Islet precursor cell (in vitro differentiated cells): ENCODE measurements around the gene S100A2.
"Not testable (repeated sequence)": the region's sequence is repeated elsewhere in the genome, so short reads cannot be mapped to it uniquely, and the experiment has no call there.

Experiments used
- DNase-seq: peaks from one replicate; pipeline ENCODE4 v3.0.0-alpha.2; 2018

Gene S100A2

GRCh38 chr1:153588033-153588432 is 22.4 kb upstream of the S100A2 start:
- DNase-seq, result not testable (repeated sequence)

GRCh38 chr1:153587314-153587713 is 21.7 kb upstream of the S100A2 start:
- peak; percentile 64 for DNase-seq

GRCh38 chr1:153586347-153586746 is 20.7 kb upstream of the S100A2 start:
- no peak for DNase-seq

GRCh38 chr1:153585006-153585405 is 19.4 kb upstream of the S100A2 start:
- DNase-seq, result no peak

- no peak for DNase-seq
These were observed 18.3 kb upstream of the S100A2 start for GRCh38 chr1:153583976-153584375.

GRCh38 chr1:153583514-153583913 is 17.9 kb upstream of the S100A2 start:
- DNase-seq, result not testable (repeated sequence)

GRCh38 chr1:153582836-153583235 is 17.2 kb upstream of the S100A2 start:
- DNase-seq, result not testable (repeated sequence)

- DNase-seq, result peak; percentile 66
These were observed 13.3 kb upstream of the S100A2 start for GRCh38 chr1:153578936-153579335.

GRCh38 chr1:153578490-153578889 is 12.8 kb upstream of the S100A2 start:
- no peak for DNase-seq

GRCh38 chr1:153577624-153578051 is 12.0 kb upstream of the S100A2 start:
- DNase-seq, result no peak

GRCh38 chr1:153577138-153577537 is 11.5 kb upstream of the S100A2 start:
- no peak for DNase-seq

GRCh38 chr1:153575497-153575896 is 9.9 kb upstream of the S100A2 start:
- not testable (repeated sequence) for DNase-seq

- not testable (repeated sequence) for DNase-seq
These were observed 9.4 kb upstream of the S100A2 start for GRCh38 chr1:153575081-153575491.

- no peak for DNase-seq
These were observed 7.7 kb upstream of the S100A2 start for GRCh38 chr1:153573351-153573750.

GRCh38 chr1:153572569-153573015 is 6.9 kb upstream of the S100A2 start:
- DNase-seq, result peak; percentile 85

GRCh38 chr1:153571706-153572105 is 6.1 kb upstream of the S100A2 start:
- DNase-seq, result no peak

GRCh38 chr1:153570874-153571273 is 5.2 kb upstream of the S100A2 start:
- DNase-seq, result no peak

- no peak for DNase-seq
These were observed 3.8 kb upstream of the S100A2 start for GRCh38 chr1:153569465-153569864.

- DNase-seq, result peak; percentile 99
These were observed 2.9 kb upstream of the S100A2 start for GRCh38 chr1:153568367-153569099.

GRCh38 chr1:153567621-153568366 is 2.1 kb upstream of the S100A2 start:
- peak; percentile 96 for DNase-seq

GRCh38 chr1:153566414-153567371 is 1.0 kb upstream of the S100A2 start:
- DNase-seq, result peak; percentile 100

- DNase-seq, result no peak
These were observed 1.7 kb downstream of the S100A2 start for GRCh38 chr1:153563991-153564390.

GRCh38 chr1:153563483-153563901 is 2.2 kb downstream of the S100A2 start:
- no peak for DNase-seq
